HG02798 (cell line): ENCODE data around the gene ADAMTS10.
"Not testable (repeated sequence)": the region's sequence is repeated elsewhere in the genome, so short reads cannot be mapped to it uniquely, and the experiment has no call there.

Source experiments
- ATAC-seq: cut with Tn5 transposase; IDR thresholded peaks from one replicate; pipeline ENCODE4 v1.9.1; 2021; ENCODE audit warnings: mild to moderate bottlenecking; ENCODE audit not compliant: unreplicated experiment, poor library complexity

ADAMTS10 gene

DNA sequence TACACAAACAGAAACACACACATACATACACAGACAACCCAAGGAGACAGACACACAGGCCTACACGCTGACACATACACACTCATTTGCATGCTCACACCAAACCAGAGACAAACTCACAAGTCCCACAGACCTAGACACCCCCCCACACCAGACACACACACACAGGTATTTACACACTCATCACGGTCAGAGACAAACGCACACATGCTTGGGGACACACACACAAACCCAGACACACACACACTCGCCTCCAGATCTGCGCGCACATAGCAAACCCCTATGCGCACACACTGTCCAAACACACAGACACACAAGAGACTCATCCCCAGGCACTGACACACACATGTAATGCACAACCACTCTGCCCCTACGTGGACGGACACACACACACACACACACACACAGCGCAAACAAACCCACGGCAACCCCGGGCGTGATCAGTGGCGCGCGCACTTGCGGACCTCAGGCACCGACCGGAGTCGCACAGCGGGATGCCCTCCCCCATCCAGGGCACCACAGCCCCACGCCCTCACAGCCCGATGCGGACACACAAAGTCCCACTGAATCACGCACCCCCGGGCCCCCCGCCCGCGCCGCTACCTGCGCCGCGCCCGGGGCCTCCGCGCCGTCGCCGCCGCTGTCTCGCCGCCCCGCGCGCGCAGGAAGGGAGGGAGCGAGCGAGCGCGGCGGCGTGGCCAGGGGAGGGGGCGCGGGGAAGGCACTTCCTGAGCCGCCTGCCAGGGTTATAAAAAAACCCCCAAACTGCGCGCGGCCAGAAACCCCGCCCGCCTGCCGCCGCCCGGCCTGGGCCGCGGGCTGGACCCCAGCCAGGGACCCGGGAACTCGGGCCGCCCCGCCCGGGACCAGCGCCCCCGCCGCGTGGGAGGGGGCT lies at the start of gene ADAMTS10:
TSS of gene ADAMTS10 (minus strand) at position 675 of the 895 bp plus-strand sequence. CDS start 5,005 bp downstream, outside the sequence.
- no peak for ATAC-seq

DNA sequence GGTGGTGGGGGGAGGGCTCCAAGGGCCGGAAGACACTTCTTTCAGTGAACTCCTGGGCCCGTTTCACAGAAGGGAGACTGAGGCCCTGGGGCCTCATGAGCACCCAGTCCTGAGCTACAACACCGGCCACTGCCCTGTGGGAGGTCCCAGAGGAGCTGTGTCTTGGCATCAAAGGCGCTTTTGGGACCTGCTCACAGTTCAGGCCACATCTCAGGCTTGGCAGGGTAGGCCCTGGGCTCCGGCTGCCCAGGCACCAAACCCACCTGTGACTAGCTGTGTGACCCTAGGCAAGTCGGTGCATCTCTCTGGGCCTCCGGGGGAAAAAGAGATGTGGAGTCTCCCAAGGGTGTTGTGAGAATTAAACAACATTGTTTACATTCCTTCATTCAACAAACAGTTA lies 49.4 kb upstream of the ADAMTS10 start:
- no peak for ATAC-seq

DNA sequence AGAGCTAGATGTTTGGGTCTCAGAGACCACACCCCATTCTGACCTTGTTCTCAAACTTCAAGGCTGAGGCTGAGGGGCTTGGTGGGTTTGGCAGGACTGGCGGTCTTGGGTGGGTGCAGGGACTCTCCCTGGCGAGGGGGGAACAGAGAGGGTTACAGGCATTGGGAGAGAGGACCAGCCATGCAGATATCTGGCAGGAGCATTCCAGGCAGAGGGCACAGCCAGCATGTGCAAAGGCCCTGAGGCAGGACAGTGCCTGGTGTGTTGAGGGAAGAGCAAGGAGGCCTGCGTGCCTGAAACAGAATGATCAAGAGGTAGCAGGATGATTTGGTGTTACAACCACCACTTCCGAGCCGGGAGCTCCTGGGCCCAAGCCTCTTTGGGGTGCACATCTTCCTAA lies 47.4 kb upstream of the ADAMTS10 start:
- ATAC-seq = no peak

DNA sequence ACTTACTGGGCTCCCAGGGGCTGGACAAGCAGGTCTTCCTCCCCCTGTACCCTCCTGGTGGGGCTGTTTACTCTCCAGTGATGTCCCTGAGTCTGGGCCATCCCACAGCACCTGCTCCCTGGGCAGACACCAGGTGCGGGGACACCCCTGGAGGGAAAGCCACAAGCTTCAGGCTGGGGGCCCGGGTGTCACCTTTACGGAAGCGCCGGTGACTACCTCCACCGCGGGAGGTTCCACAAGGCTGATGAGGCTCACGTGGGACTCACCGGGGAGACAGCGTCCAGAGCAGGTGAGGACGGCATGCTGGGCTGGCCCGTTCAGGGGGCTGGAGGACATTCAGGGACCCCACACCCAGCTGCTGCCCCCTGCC lies 44.8 kb upstream of the ADAMTS10 start:
- no peak for ATAC-seq

DNA sequence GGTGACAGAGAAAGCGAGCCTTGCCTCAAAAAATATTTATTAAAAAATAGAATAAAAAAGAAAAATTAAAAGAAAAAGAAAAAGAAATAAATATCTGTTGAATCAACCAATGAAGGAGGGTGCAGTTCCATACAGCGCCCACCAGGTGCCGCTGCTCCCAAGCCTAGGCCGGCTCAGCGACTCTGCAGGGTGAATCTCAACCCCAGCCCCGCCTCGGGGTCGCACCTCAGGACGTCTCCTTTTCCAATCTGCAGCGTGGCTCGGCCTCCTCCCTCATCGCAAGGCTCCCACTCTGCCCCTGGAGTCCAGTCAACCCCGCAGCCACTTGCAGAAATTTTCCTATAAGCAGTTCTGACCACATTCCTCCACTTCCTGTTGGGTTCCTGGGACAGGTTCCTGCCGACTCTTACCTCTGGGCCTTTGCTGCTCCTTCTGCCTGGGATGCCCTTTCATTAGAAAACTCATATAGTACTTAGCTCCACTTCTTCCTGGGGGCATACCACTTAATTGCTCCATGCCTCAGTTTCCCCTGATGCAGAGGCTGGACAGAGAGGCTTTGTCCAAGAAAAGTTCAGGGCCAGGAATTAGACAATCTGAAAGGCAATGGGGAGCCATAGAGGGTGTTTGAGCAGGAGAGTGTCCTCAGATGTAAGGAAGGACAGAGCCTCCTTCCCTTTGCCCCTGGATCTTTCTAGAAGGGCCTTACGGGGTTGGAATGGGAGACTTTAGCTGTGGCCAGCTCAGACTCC lies 44.2 kb upstream of the ADAMTS10 start:
- ATAC-seq = no peak

DNA sequence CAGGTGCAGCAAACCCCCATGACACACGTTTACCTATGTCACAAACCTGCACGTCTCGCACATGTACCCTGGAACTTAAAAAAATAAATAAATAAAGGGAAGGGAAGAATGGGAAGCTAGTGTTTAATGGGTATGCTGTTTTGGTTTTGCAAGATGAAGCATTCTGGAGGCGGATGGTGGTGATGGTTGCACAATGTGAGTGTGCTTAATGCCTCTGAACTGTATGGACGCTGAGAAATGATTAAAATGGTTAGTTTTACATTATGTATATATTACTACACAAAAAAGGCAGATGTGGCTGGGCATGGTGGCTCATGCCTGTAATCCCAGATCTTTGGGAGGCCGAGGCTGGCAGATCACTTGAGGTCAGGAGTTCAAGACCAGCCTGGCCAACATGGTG lies 37.7 kb upstream of the ADAMTS10 start:
- ATAC-seq = no peak

DNA sequence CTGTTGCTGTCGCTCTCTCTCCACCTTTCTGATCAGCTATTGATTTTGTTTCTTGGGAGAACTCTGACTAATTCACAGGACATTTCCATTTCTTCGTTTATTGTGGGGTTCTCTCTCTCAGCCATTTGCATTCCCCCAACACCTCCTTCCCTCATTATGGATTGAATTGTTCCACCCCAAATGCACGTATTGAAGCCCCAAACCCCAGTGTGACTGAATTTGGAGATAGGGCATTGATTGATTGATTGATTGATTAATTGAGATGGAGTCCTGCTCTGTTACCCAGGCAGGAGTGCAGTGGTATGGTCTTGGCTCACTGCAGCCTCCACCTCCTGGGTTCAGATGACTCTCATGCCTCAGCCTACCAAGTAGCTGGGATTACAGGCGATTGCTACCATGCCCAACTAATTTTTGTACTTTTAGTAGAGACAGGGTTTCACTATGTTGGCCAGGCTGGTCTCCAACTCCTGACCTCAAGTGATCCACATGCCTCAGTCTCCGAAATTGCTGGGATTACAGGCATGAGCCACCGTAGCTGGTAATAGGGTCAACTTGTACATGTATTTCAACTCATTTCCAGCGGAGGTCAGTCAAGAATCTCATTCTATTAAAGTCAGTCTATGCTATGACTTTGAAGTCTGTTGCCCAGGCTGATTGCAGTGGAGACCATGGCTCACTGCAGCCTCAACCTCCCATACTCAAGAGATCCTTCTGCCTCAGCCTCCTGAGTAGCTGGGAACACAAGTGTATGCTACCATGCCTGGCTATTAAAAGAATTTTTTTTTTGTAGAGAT lies 33.5 kb upstream of the ADAMTS10 start:
- no peak for ATAC-seq

DNA sequence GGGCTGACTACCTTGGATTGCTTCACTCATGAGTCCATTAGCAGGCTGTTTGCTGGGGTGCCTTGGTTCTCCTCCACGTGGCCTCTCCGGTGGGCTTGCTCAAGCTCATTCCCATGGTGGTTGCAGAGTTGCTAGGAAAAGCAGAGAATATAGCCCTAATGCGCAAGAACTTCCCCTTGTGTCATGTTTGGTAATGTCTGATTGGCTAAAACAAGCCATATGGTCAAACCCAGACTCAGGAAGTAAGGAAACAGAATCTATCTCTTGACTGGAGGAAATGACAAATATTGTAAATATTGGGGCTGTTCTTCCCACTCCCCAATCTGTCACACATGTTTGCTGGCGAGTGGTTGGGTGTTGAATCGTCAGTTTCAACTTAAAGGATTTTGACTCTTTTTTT lies 32.0 kb upstream of the ADAMTS10 start:
- no peak for ATAC-seq

DNA sequence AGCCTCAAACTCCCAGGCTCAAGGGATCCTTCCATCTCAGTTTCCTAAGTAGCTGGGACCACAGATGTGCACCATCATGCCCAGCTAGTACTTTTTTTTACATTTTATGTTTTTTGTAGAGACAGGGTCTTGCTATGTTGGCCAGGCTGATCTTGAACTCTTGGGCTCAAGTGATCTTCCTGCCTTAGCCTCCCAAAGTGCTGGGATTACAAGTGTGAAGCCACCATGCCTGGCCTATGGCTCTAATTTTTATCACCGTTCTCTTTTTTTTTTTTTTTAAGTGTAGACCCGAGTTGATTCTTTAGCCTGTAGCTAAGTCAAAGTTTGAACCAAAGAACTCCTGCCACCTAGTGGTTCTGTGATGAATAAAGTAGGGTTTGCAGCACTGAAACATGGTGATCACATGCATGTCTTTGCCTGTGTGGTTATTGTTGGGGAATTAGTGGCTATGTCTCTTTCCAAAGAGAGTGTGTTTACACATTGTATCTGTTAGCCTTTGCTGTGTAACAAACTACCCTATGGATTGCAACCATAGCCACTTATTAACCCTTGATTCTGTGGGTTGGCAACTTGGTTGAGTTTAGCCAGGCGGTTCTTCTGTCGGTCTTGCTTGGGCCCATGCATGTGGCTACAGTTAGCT lies 31.5 kb upstream of the ADAMTS10 start:
- no peak for ATAC-seq

DNA sequence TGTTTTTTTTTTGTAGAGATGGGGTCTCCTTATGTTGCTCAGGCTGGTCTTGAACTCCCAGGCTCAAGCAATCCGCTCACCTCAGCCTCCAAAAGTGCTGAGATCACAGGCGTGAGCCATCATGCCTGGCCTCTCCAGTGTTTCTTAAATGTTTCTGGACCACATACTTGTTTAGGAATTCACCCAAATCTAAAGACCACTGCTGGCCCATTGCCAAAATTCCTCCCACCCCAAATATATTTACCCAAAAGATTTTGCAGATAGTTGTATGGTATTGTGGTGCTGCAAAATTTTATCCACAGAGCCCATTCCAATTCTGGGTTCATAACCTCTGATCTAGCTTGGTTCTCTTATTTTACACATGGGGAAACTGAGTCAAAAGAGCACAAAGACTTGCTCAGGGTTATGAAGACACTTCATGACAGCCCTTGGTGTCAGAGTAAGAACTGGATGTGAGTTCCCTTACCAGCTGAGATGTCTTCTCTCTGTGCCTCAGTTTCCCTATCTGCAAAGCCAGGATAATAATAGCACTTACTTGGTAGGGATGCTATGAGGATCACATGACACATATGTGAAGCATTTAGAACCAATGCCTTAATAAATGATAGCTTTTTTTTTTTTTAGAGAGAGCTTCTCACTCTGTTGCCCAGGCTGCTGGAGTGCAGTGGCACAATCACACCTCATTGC lies 30.8 kb upstream of the ADAMTS10 start:
- no peak for ATAC-seq

DNA sequence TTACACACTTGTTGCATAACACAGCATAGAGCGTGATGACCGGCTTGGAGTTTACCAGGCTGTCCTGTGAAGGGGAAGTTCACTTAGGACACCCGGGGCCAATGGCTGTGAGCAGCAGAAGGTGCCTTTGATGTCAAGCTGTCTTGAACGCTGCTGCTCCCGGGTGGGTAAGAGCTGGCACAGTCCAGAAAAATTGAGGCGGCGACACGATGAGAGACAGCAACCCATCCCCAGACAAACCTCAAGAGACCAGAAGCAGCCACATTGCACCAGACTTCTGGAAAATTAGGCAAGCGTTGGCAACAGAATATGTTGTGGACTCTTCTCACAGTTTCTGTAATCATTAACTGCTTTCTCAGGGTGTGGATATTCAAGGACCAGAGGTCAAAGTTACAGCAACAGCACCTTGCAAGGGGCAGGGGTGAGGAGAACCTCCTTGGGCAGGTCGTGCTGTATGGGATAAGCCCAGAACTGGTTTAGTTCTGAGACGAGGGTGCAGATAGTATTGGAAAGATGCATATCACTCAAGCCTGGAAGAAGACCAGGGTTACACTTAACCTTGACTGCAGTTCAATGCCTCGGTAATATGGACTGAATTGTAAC lies 30.0 kb upstream of the ADAMTS10 start:
- ATAC-seq = no peak

DNA sequence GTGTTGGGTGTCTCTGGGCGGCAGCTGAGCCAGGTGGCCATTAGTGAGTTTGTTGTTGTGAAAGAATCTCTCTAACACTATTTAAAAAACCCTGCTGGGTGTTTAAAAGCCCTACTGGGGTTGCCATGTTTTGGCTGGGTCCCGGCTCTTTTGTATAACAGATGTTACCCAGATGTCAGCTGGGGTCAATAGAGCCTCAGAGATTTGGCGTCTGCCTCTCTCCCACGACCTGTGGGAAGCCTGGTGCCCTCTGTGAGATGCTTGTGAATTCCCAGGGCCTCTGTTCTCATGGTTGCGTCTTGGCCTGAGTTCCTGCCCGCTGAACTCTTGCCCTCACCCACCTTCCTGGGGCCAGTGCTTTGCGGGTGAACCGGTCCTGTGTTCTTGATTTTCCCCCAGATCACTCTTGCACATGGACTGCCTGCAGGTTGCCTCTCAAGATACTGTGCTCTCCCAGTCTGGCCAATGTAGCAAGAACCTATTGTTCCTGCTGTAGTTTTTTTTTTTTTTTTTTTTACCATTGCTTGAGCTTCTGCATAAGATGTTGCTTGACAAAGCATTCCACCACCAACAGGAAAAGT lies 29.4 kb upstream of the ADAMTS10 start:
- no peak for ATAC-seq

DNA sequence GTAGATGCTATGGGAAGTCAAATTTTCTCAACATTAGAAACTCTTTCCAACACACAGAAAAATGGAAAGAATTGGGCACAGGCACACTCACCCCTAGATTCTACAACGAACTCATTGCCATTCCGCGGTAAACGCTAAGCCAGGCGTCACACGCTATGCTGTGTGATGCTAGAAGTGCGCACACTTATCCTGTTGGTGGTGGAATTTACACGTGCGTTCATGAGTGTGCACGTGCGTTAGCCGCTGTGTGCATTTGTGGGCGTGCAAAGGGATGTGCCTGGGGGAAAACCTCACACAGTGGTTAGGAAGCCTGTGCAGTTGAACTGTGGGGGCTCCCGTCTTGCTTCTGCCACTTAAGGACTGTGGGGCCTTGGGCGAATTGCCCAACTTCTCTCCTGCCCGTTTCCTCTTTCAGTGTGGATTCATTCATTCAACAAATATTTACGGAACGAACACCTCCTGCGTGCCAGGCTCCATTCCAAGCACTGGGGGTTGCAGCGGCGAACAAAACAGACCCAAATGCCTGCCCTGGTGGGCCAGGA lies 27.6 kb upstream of the ADAMTS10 start:
- no peak for ATAC-seq

DNA sequence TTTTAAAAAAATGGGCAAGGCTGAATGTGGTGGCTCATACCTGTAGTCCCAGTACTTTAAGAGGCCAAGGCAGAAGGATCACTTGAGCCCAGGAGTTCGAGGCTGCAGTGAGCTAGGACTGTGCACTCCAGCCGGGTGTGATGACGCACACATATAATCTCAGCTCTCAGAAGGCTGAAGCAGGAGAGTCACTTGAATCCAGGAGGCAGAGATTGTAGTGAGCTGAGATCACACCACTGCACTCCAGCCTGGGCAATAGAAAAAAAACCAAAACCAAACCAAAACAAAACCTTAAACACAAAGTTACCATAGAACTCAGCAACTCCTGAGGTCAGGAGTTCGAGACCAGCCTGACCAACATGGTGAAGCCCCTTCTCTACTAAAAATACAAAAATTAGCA lies 26.6 kb upstream of the ADAMTS10 start:
- ATAC-seq = not testable (repeated sequence)

DNA sequence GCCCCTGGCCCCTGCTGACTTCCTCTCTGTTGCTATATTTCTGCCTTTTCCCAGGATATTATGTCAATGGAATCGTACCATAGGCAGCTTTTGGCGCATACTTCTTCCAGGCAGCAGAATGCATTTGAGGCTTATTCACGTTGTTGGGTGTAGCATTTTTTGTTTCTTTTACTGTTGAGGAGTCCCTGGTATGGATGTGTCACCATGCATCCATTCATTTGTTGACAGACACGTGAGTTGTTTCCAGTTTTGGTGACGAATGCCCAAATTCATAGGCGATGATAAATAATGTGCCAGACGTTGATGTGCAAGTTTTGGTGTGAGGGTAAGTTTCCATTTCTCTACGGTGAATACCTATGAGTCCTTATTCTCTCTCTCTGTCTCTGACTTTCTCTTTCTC lies 24.9 kb upstream of the ADAMTS10 start:
- no peak for ATAC-seq

DNA sequence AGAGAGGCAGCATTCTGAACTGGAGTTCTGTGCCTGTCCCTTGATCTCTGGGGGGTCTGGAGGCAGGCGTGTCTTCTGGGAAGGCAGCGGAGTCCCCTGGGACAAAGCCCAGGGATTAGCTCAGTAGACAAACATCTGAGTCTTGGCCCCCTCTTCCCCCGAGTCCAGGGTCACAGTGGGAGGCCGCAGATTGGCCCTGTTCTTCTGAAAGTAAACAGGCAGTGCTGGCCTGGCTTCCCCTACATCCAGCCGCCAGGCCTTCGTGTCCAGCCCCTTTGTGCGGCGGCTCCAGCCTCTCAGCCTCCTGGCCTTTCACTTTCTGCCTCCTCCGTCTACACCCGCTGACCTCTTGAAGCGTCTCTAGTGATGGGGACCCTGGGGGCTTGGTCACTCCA lies 20.9 kb upstream of the ADAMTS10 start:
- ATAC-seq = no peak

DNA sequence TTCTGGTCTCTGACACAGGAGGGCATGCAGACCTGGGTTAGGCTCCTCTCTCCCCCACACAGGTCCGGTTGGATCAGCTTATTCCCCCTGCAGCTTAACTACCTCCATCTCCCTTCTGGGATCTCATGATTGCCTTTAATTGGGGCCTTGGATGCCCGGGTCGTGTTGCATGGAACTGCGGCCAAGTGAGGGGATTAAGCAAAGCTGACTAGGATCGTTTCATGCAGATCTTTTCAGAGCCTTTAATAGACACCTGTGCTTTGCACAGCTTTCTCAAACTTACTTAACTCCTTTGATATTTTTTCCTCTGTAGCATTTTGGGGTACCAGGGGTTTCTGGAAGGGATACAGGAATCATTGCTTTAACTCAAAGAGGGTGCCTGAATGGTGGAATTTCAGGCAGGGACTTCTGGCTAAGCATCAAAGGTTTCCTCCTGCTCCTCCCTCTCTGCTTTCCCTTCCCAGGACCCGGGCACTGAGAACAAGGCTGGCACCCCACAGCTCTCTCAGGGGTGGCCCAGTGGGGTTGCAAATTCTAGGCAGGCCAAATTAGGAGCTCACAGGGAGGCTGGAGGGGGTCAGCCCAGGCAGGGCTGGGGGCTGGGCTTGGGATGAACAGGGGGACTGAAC lies 20.4 kb upstream of the ADAMTS10 start:
- no peak for ATAC-seq

DNA sequence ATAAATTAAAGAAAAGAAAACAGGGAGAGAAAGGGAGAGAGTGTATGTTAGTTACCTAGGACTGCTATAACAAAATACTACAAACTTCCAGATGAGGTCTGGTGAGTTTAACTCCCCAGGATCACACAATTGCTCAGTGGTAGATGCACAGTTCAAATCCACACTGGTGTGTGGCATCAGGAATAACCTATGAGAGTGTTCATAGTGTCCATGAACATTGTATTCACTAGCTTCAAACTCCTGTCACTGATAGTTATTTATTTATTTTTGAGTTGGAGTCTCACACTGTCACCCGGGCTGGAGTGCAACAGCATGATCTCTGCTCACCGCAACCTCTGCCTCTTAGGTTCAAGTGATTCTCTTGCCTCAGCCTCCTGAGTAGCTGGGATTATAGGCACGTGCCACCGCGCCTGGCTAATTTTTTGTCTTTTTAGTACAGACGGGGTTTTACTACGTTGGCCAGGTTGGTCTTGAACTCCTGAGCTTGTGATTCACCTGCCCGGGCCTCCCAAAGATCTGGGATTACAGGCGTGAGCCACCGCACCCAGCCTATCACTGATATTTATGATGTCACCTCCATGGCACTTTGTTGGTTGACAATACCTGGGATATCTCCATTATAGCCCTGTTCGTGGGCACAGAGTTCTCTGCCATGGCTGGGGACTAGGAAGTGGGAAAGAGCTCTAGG lies 19.6 kb upstream of the ADAMTS10 start, which contains the start of gene NFILZ:
TSS of gene NFILZ (plus strand) at position 638 of the 688 bp plus-strand sequence. CDS start 46,133 bp downstream, outside the sequence.
- no peak for ATAC-seq
